Measurements from ENCODE around the gene SLIT3.
"Not testable (repeated sequence)": the region's sequence is repeated elsewhere in the genome, so short reads cannot be mapped to it uniquely, and the experiment has no call there.

Gene SLIT3

DNA sequence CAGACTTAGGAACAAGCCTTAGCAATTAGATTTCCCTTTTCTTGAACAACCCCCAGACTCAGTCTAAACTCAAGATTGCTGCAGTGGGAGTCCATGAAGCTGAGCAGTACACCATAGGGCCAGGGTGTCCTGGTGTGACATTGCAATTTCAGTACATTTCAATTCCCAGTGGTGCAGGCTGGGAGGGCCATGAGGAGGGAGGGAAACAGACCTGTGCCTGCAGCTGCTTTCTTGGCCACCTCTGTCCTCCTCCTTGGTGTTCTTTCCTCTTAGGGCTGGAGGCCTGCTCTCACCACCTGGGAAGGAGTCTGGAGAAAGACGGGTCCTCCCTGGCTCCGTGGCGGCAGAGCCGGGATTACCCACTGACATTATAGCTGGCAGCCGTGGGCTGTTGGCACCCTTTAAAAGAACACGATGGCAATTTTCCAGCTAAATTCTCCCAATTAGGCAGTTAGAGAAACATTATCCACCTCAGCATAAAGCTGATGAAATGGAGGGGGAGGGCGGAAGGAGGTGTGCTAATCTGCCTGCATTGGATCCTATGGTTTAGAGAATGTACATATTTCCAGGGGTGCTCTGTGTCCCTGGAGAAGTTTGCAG lies 186.4 kb downstream of the SLIT3 start:
- ChIA-PET CTCF (no interaction called here), POLR2A (no interaction called here)
- no peak for DNase-seq (ENCODE audit: extremely low spot score)
- TF ChIP-seq FOXK2 (IDR thresholded peaks at IDR 0.05) (no peak), FOXM1 (IDR thresholded peaks at IDR 0.05; ENCODE audit: borderline replicate concordance) (no peak), HDGF (IDR thresholded peaks at IDR 0.05; ENCODE audit: borderline replicate concordance) (no peak), NFRKB (IDR thresholded peaks at IDR 0.05) (no peak), BHLHE40 (IDR thresholded peaks at IDR 0.05; ENCODE audit: borderline replicate concordance) (no peak), FOXA1 (IDR thresholded peaks at IDR 0.05) (no peak), CTBP1 (IDR thresholded peaks at IDR 0.05; ENCODE audit: borderline replicate concordance) (no peak), SUZ12 (IDR thresholded peaks at IDR 0.05) (no peak), ARNT (IDR thresholded peaks at IDR 0.05) (no peak), SP1 (IDR thresholded peaks at IDR 0.05) (no peak), LEF1 (IDR thresholded peaks at IDR 0.05; ENCODE audit: borderline replicate concordance) (no peak), ZNF384 (IDR thresholded peaks at IDR 0.05) (no peak), ELF4 (IDR thresholded peaks at IDR 0.05) (no peak), L3MBTL2 (conservative IDR thresholded peaks at IDR 0.05) (no peak), TARDBP (IDR thresholded peaks at IDR 0.05) (no peak)
- TF ChIP-seq, protein P1, sequence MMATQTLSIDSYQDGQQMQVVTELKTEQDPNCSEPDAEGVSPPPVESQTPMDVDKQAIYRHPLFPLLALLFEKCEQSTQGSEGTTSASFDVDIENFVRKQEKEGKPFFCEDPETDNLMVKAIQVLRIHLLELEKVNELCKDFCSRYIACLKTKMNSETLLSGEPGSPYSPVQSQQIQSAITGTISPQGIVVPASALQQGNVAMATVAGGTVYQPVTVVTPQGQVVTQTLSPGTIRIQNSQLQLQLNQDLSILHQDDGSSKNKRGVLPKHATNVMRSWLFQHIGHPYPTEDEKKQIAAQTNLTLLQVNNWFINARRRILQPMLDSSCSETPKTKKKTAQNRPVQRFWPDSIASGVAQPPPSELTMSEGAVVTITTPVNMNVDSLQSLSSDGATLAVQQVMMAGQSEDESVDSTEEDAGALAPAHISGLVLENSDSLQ (IDR thresholded peaks at IDR 0.05): no peak

DNA sequence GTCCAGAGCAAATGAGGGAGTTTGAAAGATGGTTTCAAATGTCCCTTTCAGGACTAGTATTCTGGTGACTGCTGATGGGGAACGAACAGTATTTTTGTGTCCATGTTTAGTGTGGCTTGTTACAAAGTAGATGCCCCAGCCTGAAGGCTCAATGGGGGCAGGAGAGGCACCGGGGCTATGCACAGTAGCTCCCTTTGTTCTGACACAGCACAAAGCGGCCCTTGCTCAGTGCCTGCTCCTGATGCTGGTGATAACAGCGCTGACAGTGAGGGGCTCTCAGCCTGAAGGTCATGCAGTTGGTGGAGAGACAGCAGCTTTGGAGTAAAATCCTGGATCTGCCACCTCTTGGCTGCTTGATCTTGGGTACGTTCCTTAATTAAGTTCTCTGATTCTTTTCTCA lies 188.9 kb downstream of the SLIT3 start:
- ChIA-PET CTCF (no interaction called here), POLR2A (no interaction called here)
- TF ChIP-seq ARNT (IDR thresholded peaks at IDR 0.05) (no peak), NFRKB (IDR thresholded peaks at IDR 0.05) (no peak), TARDBP (IDR thresholded peaks at IDR 0.05) (no peak), SP1 (IDR thresholded peaks at IDR 0.05) (no peak), CTBP1 (IDR thresholded peaks at IDR 0.05; ENCODE audit: borderline replicate concordance) (no peak), BHLHE40 (IDR thresholded peaks at IDR 0.05; ENCODE audit: borderline replicate concordance) (no peak), HDGF (IDR thresholded peaks at IDR 0.05; ENCODE audit: borderline replicate concordance) (no peak), LEF1 (IDR thresholded peaks at IDR 0.05; ENCODE audit: borderline replicate concordance) (no peak), ELF4 (IDR thresholded peaks at IDR 0.05) (no peak)
- DNase-seq (ENCODE audit: extremely low spot score): no peak

DNA sequence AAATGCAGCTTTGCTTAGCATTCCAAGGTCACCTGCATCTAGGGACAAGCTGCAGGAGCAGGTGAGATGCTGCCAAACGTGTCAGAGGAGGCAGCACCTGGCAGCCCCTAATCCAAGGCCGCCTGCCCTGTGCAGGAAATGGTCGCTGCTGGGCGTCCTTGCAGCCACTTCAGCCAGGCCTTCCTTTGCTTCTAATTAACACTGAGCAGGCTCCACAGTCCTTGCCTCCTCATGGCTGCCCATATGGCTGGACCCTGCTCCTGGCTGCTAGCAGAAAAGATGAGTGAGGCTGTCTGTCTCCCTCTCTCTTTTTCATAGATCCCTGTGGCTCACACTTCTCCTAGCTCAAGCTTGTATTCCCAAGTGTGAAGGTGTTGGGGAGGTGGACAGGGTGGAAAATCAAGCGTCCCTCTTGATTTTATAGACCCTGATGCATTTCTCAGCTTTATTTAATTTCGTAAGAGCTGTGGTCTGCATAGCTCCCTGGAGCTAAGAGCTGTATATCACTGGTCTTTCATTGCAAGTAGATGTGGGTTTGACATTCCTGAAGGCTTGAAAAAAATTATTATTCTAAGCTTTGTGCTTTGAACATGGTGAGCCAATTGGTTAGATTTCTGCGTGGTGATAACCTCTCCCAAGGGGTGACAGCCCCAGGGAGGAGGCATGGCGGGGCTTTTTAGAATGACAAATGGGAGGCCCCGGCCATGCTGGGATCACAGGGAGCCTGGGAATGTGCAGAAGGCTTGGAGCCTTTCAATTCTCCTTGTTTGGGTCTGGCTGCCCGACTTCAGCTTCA lies 193.8 kb downstream of the SLIT3 start:
- CTCF ChIA-PET: no interaction called here
- DNase-seq (ENCODE audit: extremely low spot score): no peak

DNA sequence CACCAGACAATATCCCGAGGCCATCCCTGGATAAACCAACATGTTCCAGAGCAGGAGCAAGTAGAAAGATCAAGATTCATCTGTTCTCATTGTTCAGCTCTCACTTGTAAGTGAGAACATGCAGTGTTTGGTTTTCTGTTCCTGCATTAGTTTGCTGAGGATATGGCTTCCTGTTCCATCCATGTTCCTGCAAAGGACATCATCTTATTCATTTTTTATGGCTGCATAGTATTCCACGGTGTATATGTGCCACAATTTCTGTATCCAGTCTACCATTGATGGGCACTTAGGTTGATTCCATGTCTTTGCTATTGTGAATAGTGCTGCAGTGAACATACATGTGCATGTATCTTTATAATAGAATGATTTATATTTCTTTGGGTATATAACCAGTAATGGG lies 195.4 kb downstream of the SLIT3 start:
- CTCF ChIA-PET; POLR2A ChIA-PET; DNase-seq (ENCODE audit: extremely low spot score): not testable (repeated sequence)

More for the DNA sequence above, 193.8 kb downstream of the SLIT3 start:
- no peak for TF ChIP-seq CTBP1 (IDR thresholded peaks at IDR 0.05; ENCODE audit: borderline replicate concordance)
- TF ChIP-seq, protein P1 (IDR thresholded peaks at IDR 0.05): peak; percentile 63
- no peak for TF ChIP-seq ELF4 (IDR thresholded peaks at IDR 0.05)
- TF ChIP-seq BHLHE40 (IDR thresholded peaks at IDR 0.05; ENCODE audit: borderline replicate concordance): no peak
- POLR2A ChIA-PET: no interaction called here

DNA sequence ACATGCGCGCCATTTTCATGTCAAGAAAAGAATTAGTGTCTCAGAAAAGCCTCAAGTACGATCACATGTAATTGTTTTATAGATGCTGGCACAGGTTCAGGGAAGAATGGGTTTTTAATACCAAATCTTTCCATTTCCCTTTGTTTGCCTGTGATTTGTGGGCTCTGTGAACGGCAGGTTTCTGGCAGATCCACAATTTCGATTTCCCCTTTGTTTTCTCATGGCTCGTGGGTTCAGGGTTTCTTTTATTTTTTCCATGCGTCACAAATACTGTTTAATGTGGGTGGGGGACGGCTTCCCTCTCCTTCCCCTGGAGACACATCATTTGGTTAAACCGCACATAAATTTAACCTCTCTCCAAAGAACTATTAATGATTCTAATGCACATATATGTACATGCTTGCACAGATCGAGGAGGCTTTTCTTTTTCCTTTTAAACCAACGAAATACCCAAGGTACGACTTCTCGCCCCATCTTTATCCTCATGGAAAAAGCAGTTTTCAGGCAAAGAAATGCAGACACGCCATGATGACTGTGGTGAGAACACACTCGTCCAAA lies 195.9 kb downstream of the SLIT3 start:
- no peak for TF ChIP-seq FOXA1 (IDR thresholded peaks at IDR 0.05)
- ChIA-PET CTCF (no interaction called here), POLR2A (no interaction called here)
- DNase-seq (ENCODE audit: extremely low spot score): no peak

DNA sequence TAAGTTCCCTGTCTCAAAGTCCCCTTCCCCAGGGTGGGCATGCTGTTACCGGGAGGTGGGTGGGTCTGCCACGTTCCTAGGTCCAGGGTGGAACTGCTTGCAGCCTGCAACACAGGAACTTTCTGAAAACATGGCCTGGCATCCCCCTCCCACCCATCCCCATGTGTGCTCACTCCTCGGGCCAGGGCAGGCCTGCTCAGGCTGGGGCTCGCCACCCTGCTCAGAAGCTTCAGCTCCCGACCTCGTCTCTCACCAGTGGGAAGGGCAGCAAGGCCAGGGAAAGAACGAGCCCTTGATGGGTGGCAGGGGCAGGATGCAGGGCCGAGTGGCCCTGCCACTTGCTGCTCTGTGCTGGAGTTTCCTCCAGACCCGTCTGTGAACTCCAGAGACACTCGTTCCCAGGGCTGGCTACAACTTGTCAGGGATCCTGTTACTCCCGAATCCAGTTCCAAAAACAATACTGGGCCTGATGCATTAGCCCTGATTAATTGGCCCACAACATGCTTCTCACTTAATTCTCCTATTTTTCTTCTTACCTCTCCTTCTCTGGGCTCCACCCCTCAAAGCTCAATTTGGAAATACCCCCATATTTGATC lies 197.3 kb downstream of the SLIT3 start:
- TF ChIP-seq CTBP1 (IDR thresholded peaks at IDR 0.05; ENCODE audit: borderline replicate concordance) (no peak), NFRKB (IDR thresholded peaks at IDR 0.05) (no peak), HDGF (IDR thresholded peaks at IDR 0.05; ENCODE audit: borderline replicate concordance) (no peak), L3MBTL2 (conservative IDR thresholded peaks at IDR 0.05) (no peak), LEF1 (IDR thresholded peaks at IDR 0.05; ENCODE audit: borderline replicate concordance) (no peak), ZNF384 (IDR thresholded peaks at IDR 0.05) (no peak), ELF4 (IDR thresholded peaks at IDR 0.05) (no peak), SP1 (IDR thresholded peaks at IDR 0.05) (no peak), FOXA1 (IDR thresholded peaks at IDR 0.05) (no peak), BHLHE40 (IDR thresholded peaks at IDR 0.05; ENCODE audit: borderline replicate concordance) (no peak), FOXM1 (IDR thresholded peaks at IDR 0.05; ENCODE audit: borderline replicate concordance) (no peak), SUZ12 (IDR thresholded peaks at IDR 0.05) (no peak)
- ChIA-PET CTCF (no interaction called here), POLR2A (no interaction called here)
- DNase-seq (ENCODE audit: extremely low spot score): no peak

DNA sequence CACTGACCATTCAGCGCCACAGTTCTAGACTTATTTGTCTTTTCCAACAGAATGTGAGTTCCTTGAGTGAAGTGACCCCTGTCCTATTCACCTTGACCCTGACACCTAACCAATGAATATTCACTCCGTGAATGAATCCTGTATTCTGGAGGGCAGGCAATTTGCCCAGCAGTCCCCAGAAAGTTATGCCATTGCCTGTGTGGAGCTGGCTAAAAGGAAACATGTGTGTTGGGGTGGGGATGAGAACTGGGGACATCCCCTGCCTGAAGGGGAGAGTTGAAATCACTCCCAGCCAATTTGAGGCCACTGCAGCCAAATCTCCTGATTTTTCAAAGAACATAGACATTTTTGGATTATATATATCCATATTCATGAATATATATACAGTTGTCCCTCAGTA lies 199.0 kb downstream of the SLIT3 start:
- CTCF ChIA-PET: no interaction called here
- POLR2A ChIA-PET: no interaction called here
- no peak for DNase-seq (ENCODE audit: extremely low spot score)
- no peak for TF ChIP-seq FOXA1 (IDR thresholded peaks at IDR 0.05)
- TF ChIP-seq, protein P1 (IDR thresholded peaks at IDR 0.05): no peak
